HEK293 (cell line): Measurements from ENCODE around the gene ADAR.

Experiments
- CTCF ChIA-PET: fragments of 350-600 bp; formaldehyde crosslinking; extraction: SDS; loops from one replicate; lab custom pipeline; 2021; ENCODE audit warnings: antibody characterized with exemption; lab: Yijun Ruan, JAX
- POLR2A ChIA-PET: fragments of 300-600 bp; formaldehyde crosslinking; extraction: SDS; loops from one replicate; lab custom pipeline; 2020; ENCODE audit warnings: antibody characterized with exemption, inconsistent platforms; lab: Yijun Ruan, JAX
- H3K27ac ChIP-seq: fragments of 200-500 bp; sonication (Bioruptor generic); 2 replicates; pipeline ENCODE4 v1.5.1; 2014; ENCODE audit warnings: low read depth, low read length, control low read depth, inconsistent platforms; ENCODE audit errors: extremely low read depth
- H3K36me3 ChIP-seq, 2 experiments: fragments of 200-500 bp in 1 of 2; sonication (Bioruptor generic) in 1 of 2; 1 replicate in 1 of 2; 2 replicates in 1 of 2; pipeline ENCODE4 v1.5.1; 2014 to 2017; ENCODE audit warnings: inconsistent platforms in 2 of 2, low read length in 2 of 2; ENCODE audit not compliant: control insufficient read depth in 2 of 2, insufficient read depth in 1 of 2
- H3K4me1 ChIP-seq: fragments of 200-500 bp; sonication (Bioruptor generic); 2 replicates; pipeline ENCODE4 v1.5.1; 2014; ENCODE audit warnings: mild to moderate bottlenecking, low read length, inconsistent platforms; ENCODE audit not compliant: control insufficient read depth, insufficient read depth
- H3K4me3 ChIP-seq: 2 replicates; pipeline ENCODE4 v1.5.1; 2011; ENCODE audit warnings: low read depth, mild to moderate bottlenecking, control low read depth, low read length, moderate library complexity
- H3K9me3 ChIP-seq: fragments of 200-500 bp; sonication (Bioruptor generic); 2 replicates; pipeline ENCODE4 v1.5.1; 2014; ENCODE audit warnings: low read depth, low read length, inconsistent platforms; ENCODE audit not compliant: control insufficient read depth, insufficient read depth
- GLIS2 ChIP-seq: fragments of 450-650 bp; formaldehyde crosslinking; IDR thresholded peaks from 2 replicates; pipeline ENCODE4 v1.5.1; 2016; ENCODE audit warnings: missing biosample characterization, missing genetic modification characterization
- KLF17 ChIP-seq: fragments of 450-650 bp; formaldehyde crosslinking; IDR thresholded peaks from 2 replicates; pipeline ENCODE4 v1.5.1; 2016; ENCODE audit warnings: missing biosample characterization, missing genetic modification characterization
- RBAK ChIP-seq: fragments of 450-650 bp; formaldehyde crosslinking; IDR thresholded peaks from 2 replicates; pipeline ENCODE4 v1.5.1; 2016; ENCODE audit warnings: missing biosample characterization, missing genetic modification characterization
- ZIC2 ChIP-seq: fragments of 450-650 bp; formaldehyde crosslinking; IDR thresholded peaks from 2 replicates; pipeline ENCODE4 v1.5.1; 2016; ENCODE audit warnings: missing biosample characterization, missing genetic modification characterization
- ZNF184 ChIP-seq: fragments of 450-650 bp; IDR thresholded peaks from 2 replicates; pipeline ENCODE4 v1.5.1; 2018; ENCODE audit warnings: missing biosample characterization, mild to moderate bottlenecking, missing genetic modification characterization
- ZNF211 ChIP-seq: fragments of 450-650 bp; formaldehyde crosslinking; IDR thresholded peaks from 2 replicates; pipeline ENCODE4 v1.5.1; 2016; ENCODE audit warnings: low read depth, missing biosample characterization, missing genetic modification characterization
- ZNF214 ChIP-seq: fragments of 450-650 bp; formaldehyde crosslinking; IDR thresholded peaks from 2 replicates; pipeline ENCODE4 v1.5.1; 2017; ENCODE audit warnings: missing biosample characterization, mild to moderate bottlenecking, missing genetic modification characterization, borderline replicate concordance
- ZNF239 ChIP-seq: fragments of 450-650 bp; formaldehyde crosslinking; IDR thresholded peaks from 2 replicates; pipeline ENCODE4 v1.5.1; 2016; ENCODE audit warnings: missing biosample characterization, missing genetic modification characterization
- ZNF335 ChIP-seq: fragments of 450-650 bp; formaldehyde crosslinking; conservative IDR thresholded peaks from 2 replicates; pipeline ENCODE4 v1.5.1; 2016; ENCODE audit warnings: missing biosample characterization, missing genetic modification characterization
- ZNF449 ChIP-seq: fragments of 450-650 bp; formaldehyde crosslinking; IDR thresholded peaks from 2 replicates; pipeline ENCODE4 v1.5.1; 2017; ENCODE audit warnings: missing biosample characterization, mild to moderate bottlenecking, missing genetic modification characterization, moderate library complexity
- ZNF530 ChIP-seq: fragments of 450-650 bp; formaldehyde crosslinking; IDR thresholded peaks from 2 replicates; pipeline ENCODE4 v1.5.1; 2016; ENCODE audit warnings: low read depth, missing biosample characterization, missing genetic modification characterization
- ZNF548 ChIP-seq: fragments of 450-650 bp; formaldehyde crosslinking; IDR thresholded peaks from 2 replicates; pipeline ENCODE4 v1.5.1; 2016; ENCODE audit warnings: missing biosample characterization, missing genetic modification characterization
- ZNF549 ChIP-seq: fragments of 450-650 bp; IDR thresholded peaks from 2 replicates; pipeline ENCODE4 v1.5.1; 2018; ENCODE audit warnings: missing biosample characterization, missing genetic modification characterization, mild to moderate bottlenecking, inconsistent platforms, moderate library complexity
- ZNF626 ChIP-seq: fragments of 450-650 bp; sonication (Bioruptor Pico); formaldehyde crosslinking; IDR thresholded peaks from 2 replicates; pipeline ENCODE4 v1.5.1; 2018; ENCODE audit warnings: missing biosample characterization, missing genetic modification characterization, inconsistent platforms
- ZNF704 ChIP-seq: fragments of 450-650 bp; formaldehyde crosslinking; IDR thresholded peaks from 2 replicates; pipeline ENCODE4 v1.5.1; 2016; ENCODE audit warnings: missing biosample characterization, missing genetic modification characterization
- ZNF707 ChIP-seq: fragments of 450-650 bp; formaldehyde crosslinking; IDR thresholded peaks from 2 replicates; pipeline ENCODE4 v1.5.1; 2016; ENCODE audit warnings: missing biosample characterization, missing genetic modification characterization
- TF ChIP-seq, protein P1 (sequence below): fragments of 450-650 bp; formaldehyde crosslinking; IDR thresholded peaks from 2 replicates; pipeline ENCODE4 v1.5.1; 2016; ENCODE audit warnings: missing biosample characterization, missing genetic modification characterization

Gene ADAR

DNA sequence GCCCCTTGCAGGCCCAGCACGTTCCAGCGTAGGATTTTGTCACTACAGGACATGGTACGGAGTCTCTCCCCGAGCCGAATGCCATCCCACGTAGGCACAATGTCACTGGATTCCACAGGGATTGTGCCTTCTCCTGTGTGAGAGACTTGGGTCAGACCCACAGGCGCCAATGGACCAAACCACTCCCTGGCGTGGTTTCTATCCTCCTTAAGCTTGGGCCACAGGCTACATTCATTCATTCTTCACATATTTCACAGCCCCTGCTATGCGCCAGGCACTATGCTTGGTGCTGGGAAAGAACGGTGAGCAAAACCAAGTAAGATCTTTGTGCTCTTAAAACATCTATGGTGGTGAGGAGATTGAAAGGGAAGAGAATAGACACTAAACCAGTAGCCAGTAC is 21.8 kb downstream of the ADAR start (continued):
- TF ChIP-seq ZNF704 (tag by site-specific recombination): no peak
- TF ChIP-seq ZNF214 (tag by site-specific recombination): no peak
- no peak for TF ChIP-seq ZNF449 (tag by site-specific recombination)
- no peak for TF ChIP-seq ZNF707 (tag by site-specific recombination)
- TF ChIP-seq KLF17 (tag by site-specific recombination): no peak

DNA sequence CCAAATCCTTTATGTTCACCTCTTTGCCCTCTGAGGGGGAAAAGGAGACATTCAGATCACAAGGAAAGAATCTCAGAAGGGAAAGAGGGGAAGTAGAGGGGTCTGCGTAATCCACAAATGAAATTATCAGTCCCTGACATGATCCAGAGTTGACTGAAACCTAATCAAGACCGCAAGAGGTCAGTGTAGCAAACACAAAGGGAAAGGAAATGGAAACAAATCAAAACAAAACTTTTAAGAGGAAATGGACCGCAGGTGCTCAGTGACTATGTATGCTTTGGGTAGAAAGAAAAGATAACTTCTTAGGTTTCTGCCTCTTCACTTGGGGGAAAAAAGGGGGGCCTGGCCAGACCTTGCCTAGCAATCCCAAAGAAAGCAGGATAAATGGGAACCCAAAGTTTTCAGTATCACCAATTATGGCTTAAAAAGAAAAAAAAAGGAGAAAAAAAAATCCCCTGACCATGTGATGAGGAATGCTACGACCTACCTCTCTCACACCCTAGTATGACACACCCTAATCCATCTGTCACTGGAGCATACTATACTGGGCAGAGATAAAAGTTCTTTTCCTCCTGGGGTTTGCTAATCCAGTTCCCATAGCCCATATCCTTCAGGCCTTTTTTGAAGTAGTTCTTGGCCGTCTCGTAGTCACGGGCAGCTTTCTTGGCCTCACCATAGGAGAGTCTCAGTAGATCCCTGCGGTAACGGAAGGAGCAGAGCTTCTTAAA is 23.6 kb downstream of the ADAR start:
- CTCF ChIA-PET: no interaction called here
- POLR2A ChIA-PET: no interaction called here

DNA sequence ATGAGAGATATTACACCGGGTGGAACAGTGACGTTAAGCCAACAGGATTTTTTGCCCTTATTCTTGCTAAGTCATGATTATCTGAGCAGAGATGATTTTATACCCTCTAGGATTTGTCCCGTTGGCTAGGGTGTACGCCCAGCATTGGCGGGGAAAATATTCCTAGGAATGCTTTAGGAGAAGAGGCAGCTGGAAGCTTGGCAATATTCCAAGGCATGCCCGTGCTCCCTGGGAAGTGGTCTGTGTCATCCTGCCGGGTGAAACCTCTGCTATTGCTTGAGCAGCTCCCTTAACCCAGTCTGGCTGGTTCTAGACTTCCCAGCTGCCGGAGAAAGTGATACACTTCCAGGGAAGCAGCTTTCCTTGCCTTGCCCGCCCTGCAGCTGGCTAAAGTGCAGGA is 24.2 kb downstream of the ADAR start:
- ChIA-PET CTCF (no interaction called here), POLR2A (no interaction called here)
- peaks cover 45 to 100% of the 10 kb centered on the region in 2 experiments for H3K36me3 ChIP-seq
- H3K4me3 ChIP-seq: no peak overlapping the region
- no peaks in the 10 kb centered on the region for H3K9me3 ChIP-seq
- no peak for TF ChIP-seq ZNF530 (tag by site-specific recombination)
- no peak for TF ChIP-seq RBAK (tag by site-specific recombination)
- TF ChIP-seq ZNF184 (tag by site-specific recombination): no peak
- no peak for TF ChIP-seq ZNF549 (tag by site-specific recombination)
- TF ChIP-seq ZNF626 (tag by site-specific recombination): no peak
- no peak for TF ChIP-seq ZIC2 (tag by site-specific recombination)
- TF ChIP-seq ZNF211 (tag by site-specific recombination): no peak
- no peaks in the 10 kb centered on the region for H3K4me1 ChIP-seq
- no peak overlapping the region for H3K27ac ChIP-seq

More for the DNA sequence above, 23.6 kb downstream of the ADAR start:
- Histone ChIP-seq H3K27ac (no peak overlapping the region), H3K36me3 (peaks cover 51 to 100% of the 10 kb centered on the region in 2 experiments), H3K4me1 (no peaks in the 10 kb centered on the region), H3K4me3 (no peak overlapping the region), H3K9me3 (no peaks in the 10 kb centered on the region)
- TF ChIP-seq ZNF549 (tag by site-specific recombination) (no peak), ZNF239 (no peak), ZNF626 (tag by site-specific recombination) (no peak), ZNF548 (no peak), ZNF335 (no peak), GLIS2 (no peak)
- TF ChIP-seq, protein P1, sequence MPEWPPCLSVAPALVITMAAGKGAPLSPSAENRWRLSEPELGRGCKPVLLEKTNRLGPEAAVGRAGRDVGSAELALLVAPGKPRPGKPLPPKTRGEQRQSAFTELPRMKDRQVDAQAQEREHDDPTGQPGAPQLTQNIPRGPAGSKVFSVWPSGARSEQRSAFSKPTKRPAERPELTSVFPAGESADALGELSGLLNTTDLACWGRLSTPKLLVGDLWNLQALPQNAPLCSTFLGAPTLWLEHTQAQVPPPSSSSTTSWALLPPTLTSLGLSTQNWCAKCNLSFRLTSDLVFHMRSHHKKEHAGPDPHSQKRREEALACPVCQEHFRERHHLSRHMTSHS (tag by site-specific recombination): no peak
